ENCODE data around the gene SPSB4.
"Not testable (repeated sequence)": the region's sequence is repeated elsewhere in the genome, so short reads cannot be mapped to it uniquely, and the experiment has no call there.

The SPSB4 gene

GRCh38 chr3:141104151-141104821 lies 53.1 kb downstream of the SPSB4 start:
- no peak overlapping the region for H3K4me3 ChIP-seq (ENCODE audit: low read length)

GRCh38 chr3:141105828-141106628 lies 54.9 kb downstream of the SPSB4 start:
- TF ChIP-seq ZNF274 (IDR thresholded peaks at IDR 0.05; ENCODE audit: low read depth, low read length): no peak

More at GRCh38 chr3:141104151-141104821, 53.1 kb downstream of the SPSB4 start:
- no peak for TF ChIP-seq ZNF274 (IDR thresholded peaks at IDR 0.05; ENCODE audit: low read depth, low read length)

GRCh38 chr3:141106842-141107241 lies 55.7 kb downstream of the SPSB4 start:
- H3K4me3 ChIP-seq (ENCODE audit: low read length): no peak overlapping the region
- no peak for TF ChIP-seq ZNF274 (IDR thresholded peaks at IDR 0.05; ENCODE audit: low read depth, low read length)

More at GRCh38 chr3:141105828-141106628, 54.9 kb downstream of the SPSB4 start:
- no peak overlapping the region for H3K4me3 ChIP-seq (ENCODE audit: low read length)

GRCh38 chr3:141108039-141108438 lies 56.9 kb downstream of the SPSB4 start:
- no peak for TF ChIP-seq ZNF274 (IDR thresholded peaks at IDR 0.05; ENCODE audit: low read depth, low read length)
- no peak overlapping the region for H3K4me3 ChIP-seq (ENCODE audit: low read length)

- no peak for TF ChIP-seq ZNF274 (IDR thresholded peaks at IDR 0.05; ENCODE audit: low read depth, low read length)
- no peak overlapping the region for H3K4me3 ChIP-seq (ENCODE audit: low read length)
These were observed 58.6 kb downstream of the SPSB4 start for GRCh38 chr3:141109751-141110150.

- no peak overlapping the region for H3K4me3 ChIP-seq (ENCODE audit: low read length)
- TF ChIP-seq ZNF274 (IDR thresholded peaks at IDR 0.05; ENCODE audit: low read depth, low read length): no peak
These were observed 59.2 kb downstream of the SPSB4 start for GRCh38 chr3:141110322-141110721.

- no peak for TF ChIP-seq ZNF274 (IDR thresholded peaks at IDR 0.05; ENCODE audit: low read depth, low read length)
- no peak overlapping the region for H3K4me3 ChIP-seq (ENCODE audit: low read length)
These were observed 60.4 kb downstream of the SPSB4 start for GRCh38 chr3:141111364-141112155.

GRCh38 chr3:141112686-141113297 lies 61.6 kb downstream of the SPSB4 start:
- TF ChIP-seq ZNF274 (IDR thresholded peaks at IDR 0.05; ENCODE audit: low read depth, low read length): no peak
- H3K4me3 ChIP-seq (ENCODE audit: low read length): no peak overlapping the region

- not testable (repeated sequence) for H3K4me3 ChIP-seq (ENCODE audit: low read length)
These were observed 62.5 kb downstream of the SPSB4 start for GRCh38 chr3:141113680-141114079.

- TF ChIP-seq ZNF274 (IDR thresholded peaks at IDR 0.05; ENCODE audit: low read depth, low read length): no peak
These were observed 63.1 kb downstream of the SPSB4 start for GRCh38 chr3:141114179-141114745.

GRCh38 chr3:141114816-141115460 lies 63.8 kb downstream of the SPSB4 start:
- TF ChIP-seq ZNF274 (IDR thresholded peaks at IDR 0.05; ENCODE audit: low read depth, low read length): no peak
- H3K4me3 ChIP-seq (ENCODE audit: low read length): no peak overlapping the region

More at GRCh38 chr3:141114179-141114745, 63.1 kb downstream of the SPSB4 start:
- H3K4me3 ChIP-seq (ENCODE audit: low read length): no peak overlapping the region

- TF ChIP-seq ZNF274 (IDR thresholded peaks at IDR 0.05; ENCODE audit: low read depth, low read length): no peak
- no peak overlapping the region for H3K4me3 ChIP-seq (ENCODE audit: low read length)
These were observed 64.8 kb downstream of the SPSB4 start for GRCh38 chr3:141115789-141116541.

GRCh38 chr3:141116721-141117120 lies 65.6 kb downstream of the SPSB4 start:
- TF ChIP-seq ZNF274 (IDR thresholded peaks at IDR 0.05; ENCODE audit: low read depth, low read length): no peak
- no peak overlapping the region for H3K4me3 ChIP-seq (ENCODE audit: low read length)

- H3K4me3 ChIP-seq (ENCODE audit: low read length): not testable (repeated sequence)
These were observed 66.8 kb downstream of the SPSB4 start for GRCh38 chr3:141117982-141118381.

Measured in GM08714 (cell line).